Activated CD4-positive, alpha-beta memory T cell treated with anti-CD3 and anti-CD28 coated beads, Interleukin-2, amount 10 ng/mL, durations not matched to agents 7 days and 5 days (primary cell): ENCODE data around the gene FYB2. TPM values are rescaled to one million over a fixed set of nuclear protein-coding genes. Genes with fewer than 3 reads are reported as not detected.

Experiments used
- CTCF ChIA-PET: fragments of 350-600 bp; sonication (Branson Sonifier 250); formaldehyde crosslinking; loops from one replicate; lab custom pipeline; 2021; ENCODE audit warnings: antibody characterized with exemption, inconsistent platforms; lab: Charles Lee
- POLR2A ChIA-PET: fragments of 350-600 bp; sonication (Branson Sonifier 250); formaldehyde crosslinking; loops from one replicate; lab custom pipeline; 2021; ENCODE audit warnings: antibody characterized with exemption; lab: Charles Lee
- DNase-seq: peaks from one replicate; pipeline ENCODE4 v3.0.0-alpha.2; 2020
- H3K27ac Mint-ChIP-seq: one replicate; pipeline ENCODE4 v1.8.0; 2021; ENCODE audit warnings: mild to moderate bottlenecking, mixed read lengths
- H3K27me3 Mint-ChIP-seq: one replicate; pipeline ENCODE4 v1.8.0; 2021; ENCODE audit warnings: mixed read lengths
- H3K36me3 Mint-ChIP-seq: one replicate; pipeline ENCODE4 v1.8.0; 2021; ENCODE audit warnings: low read depth, mixed read lengths
- H3K4me1 Mint-ChIP-seq: one replicate; pipeline ENCODE4 v1.8.0; 2021; ENCODE audit warnings: mixed read lengths
- H3K4me3 Mint-ChIP-seq: one replicate; pipeline ENCODE4 v1.8.0; 2021; ENCODE audit warnings: mild to moderate bottlenecking, mixed read lengths
- H3K9me3 Mint-ChIP-seq: one replicate; pipeline ENCODE4 v1.8.0; 2021; ENCODE audit warnings: mixed read lengths
- total RNA-seq, 2 experiments: library from RNA; stranded (reverse); gene quantifications; one replicate each; pipeline ENCODE4 v1.2.3, GENCODE V29; 2021

The FYB2 gene
- total RNA-seq, 2 experiments from 2014 or later: not detected

- H3K4me1 Mint-ChIP-seq: no peaks in the 10 kb centered on the region
- no peak overlapping the region for H3K4me3 Mint-ChIP-seq
- H3K27me3 Mint-ChIP-seq: peaks cover 2% of the 10 kb centered on the region
- ChIA-PET POLR2A (no interaction called here), CTCF (no interaction called here)
- H3K36me3 Mint-ChIP-seq: no peaks in the 10 kb centered on the region
- no peaks in the 10 kb centered on the region for H3K9me3 Mint-ChIP-seq
- H3K27ac Mint-ChIP-seq: no peak overlapping the region
- DNase-seq: no peak
Measured at GRCh38 chr1:56849750-56850149, 30.5 kb upstream of the FYB2 start.

DNA sequence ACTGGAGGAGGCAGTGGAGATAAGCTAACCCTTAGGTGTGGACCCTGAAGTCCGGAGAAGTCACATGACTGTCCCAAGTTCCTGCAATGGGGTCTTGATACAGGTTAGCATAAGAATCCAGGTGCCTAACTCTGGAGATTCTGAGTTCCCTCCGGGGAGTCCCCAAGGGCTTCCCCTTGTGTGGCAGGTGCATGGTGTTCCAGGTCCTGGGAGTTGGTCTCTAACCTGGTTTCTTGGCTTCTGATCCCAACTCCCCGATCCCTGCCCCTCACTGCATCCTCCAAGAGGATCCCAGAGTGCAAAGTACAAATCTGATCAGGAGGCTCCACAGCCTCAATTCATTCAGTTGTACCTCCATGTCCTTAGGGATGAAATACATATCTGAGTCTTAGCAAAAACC, 26.1 kb upstream of the FYB2 start:
- no peak for DNase-seq
- no peaks in the 10 kb centered on the region for H3K4me1 Mint-ChIP-seq
- no peaks in the 10 kb centered on the region for H3K27me3 Mint-ChIP-seq
- H3K4me3 Mint-ChIP-seq: no peak overlapping the region
- ChIA-PET CTCF (no interaction called here), POLR2A (no interaction called here)
- H3K27ac Mint-ChIP-seq: no peak overlapping the region
- H3K36me3 Mint-ChIP-seq: no peaks in the 10 kb centered on the region
- H3K9me3 Mint-ChIP-seq: no peaks in the 10 kb centered on the region

- H3K36me3 Mint-ChIP-seq: no peaks in the 10 kb centered on the region
- no peak overlapping the region for H3K27ac Mint-ChIP-seq
- no peak for DNase-seq
- ChIA-PET POLR2A (no interaction called here), CTCF (no interaction called here)
- H3K27me3 Mint-ChIP-seq: no peaks in the 10 kb centered on the region
- H3K9me3 Mint-ChIP-seq: no peaks in the 10 kb centered on the region
- H3K4me1 Mint-ChIP-seq: no peaks in the 10 kb centered on the region
- H3K4me3 Mint-ChIP-seq: no peak overlapping the region
Measured at GRCh38 chr1:56844545-56845136, 25.4 kb upstream of the FYB2 start.

- DNase-seq: no peak
- H3K36me3 Mint-ChIP-seq: no peaks in the 10 kb centered on the region
- H3K27me3 Mint-ChIP-seq: no peaks in the 10 kb centered on the region
- ChIA-PET POLR2A (no interaction called here), CTCF (interaction anchor here (1.6 kb wide), 1 partner anchor 13 kb away, joined by 3 read pairs; no protein-coding TSS in a partner anchor)
- no peak overlapping the region for H3K27ac Mint-ChIP-seq
- no peaks in the 10 kb centered on the region for H3K9me3 Mint-ChIP-seq
- no peaks in the 10 kb centered on the region for H3K4me1 Mint-ChIP-seq
- no peak overlapping the region for H3K4me3 Mint-ChIP-seq
Measured at GRCh38 chr1:56843544-56843943, 24.3 kb upstream of the FYB2 start.

DNA sequence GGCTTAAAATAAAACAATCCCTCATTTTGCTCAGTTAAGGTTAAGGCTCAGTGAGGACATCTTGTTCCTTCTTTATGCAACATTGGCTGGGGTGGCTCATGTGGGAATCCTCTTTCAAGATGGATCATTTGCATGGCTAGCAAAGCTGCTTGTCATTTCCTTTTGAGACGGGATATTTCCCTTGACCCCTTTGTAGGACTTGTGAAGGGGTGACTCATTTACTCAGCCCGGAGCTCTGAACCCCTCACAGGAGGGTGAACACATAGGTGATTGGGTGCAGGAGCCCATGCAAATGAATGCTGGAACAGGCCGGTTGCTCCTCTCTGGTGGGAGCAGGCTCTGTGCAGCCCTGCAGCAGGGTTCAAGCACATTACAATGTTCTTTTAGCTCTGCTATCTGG, 19.6 kb upstream of the FYB2 start:
- CTCF ChIA-PET: interaction anchor here (0.9 kb wide), 1 partner anchor 8 kb away, joined by 3 read pairs; no protein-coding TSS in a partner anchor
- H3K27ac Mint-ChIP-seq: no peak overlapping the region
- no peaks in the 10 kb centered on the region for H3K27me3 Mint-ChIP-seq
- no peaks in the 10 kb centered on the region for H3K9me3 Mint-ChIP-seq
- POLR2A ChIA-PET: no interaction called here
- no peaks in the 10 kb centered on the region for H3K4me1 Mint-ChIP-seq
- DNase-seq: no peak
- H3K4me3 Mint-ChIP-seq: no peak overlapping the region
- H3K36me3 Mint-ChIP-seq: no peaks in the 10 kb centered on the region

DNA sequence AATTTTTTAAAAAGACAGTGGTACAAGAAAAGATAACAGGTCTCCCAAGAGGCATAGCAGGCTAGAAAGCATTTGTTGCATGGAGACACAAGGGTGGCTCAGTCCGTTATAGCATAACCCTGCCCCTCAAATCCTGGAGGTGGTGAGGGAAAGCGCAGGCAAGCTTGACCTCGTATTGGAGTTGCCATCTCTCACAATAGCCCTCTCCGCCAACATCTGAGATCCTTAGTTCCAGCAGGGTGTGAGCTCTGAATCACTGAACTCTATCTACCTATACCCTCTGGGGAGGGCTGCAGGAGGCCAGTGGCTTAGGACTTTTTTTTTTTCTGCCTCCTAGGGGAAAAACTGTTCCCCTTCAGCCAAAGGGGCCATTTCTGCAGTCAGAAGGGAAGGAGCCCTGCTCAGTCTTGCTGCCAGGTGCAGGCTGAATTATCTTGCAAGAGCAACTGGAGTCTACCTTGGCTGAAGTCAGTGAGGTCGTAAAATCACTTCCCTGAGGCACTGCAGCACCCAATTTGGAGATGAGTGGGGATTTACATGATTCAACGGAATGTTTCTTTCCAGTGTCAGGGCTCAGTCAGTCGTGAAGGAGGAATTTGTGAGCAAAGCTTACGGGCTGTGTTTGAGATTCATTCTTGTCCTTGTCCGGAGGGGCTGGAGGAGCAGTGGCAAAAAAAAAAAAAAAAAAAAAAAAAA, 18.2 kb upstream of the FYB2 start:
- Mint-ChIP-seq H3K4me3 (no peak overlapping the region), H3K4me1 (no peaks in the 10 kb centered on the region), H3K36me3 (no peaks in the 10 kb centered on the region), H3K27ac (no peak overlapping the region), H3K27me3 (no peaks in the 10 kb centered on the region), H3K9me3 (no peaks in the 10 kb centered on the region)
- ChIA-PET CTCF (no interaction called here), POLR2A (no interaction called here)
- no peak for DNase-seq

- no peak overlapping the region for H3K4me3 Mint-ChIP-seq
- POLR2A ChIA-PET: no interaction called here
- CTCF ChIA-PET: no interaction called here
Measured at GRCh38 chr1:56836359-56836758, 17.2 kb upstream of the FYB2 start.

GRCh38 chr1:56835657-56836056, 16.5 kb upstream of the FYB2 start:
- Mint-ChIP-seq H3K4me1 (no peaks in the 10 kb centered on the region), H3K9me3 (no peaks in the 10 kb centered on the region), H3K27me3 (no peaks in the 10 kb centered on the region), H3K36me3 (no peaks in the 10 kb centered on the region), H3K27ac (no peak overlapping the region), H3K4me3 (no peak overlapping the region)
- CTCF ChIA-PET: no interaction called here
- no peak for DNase-seq
- POLR2A ChIA-PET: no interaction called here

More at GRCh38 chr1:56836359-56836758, 17.2 kb upstream of the FYB2 start:
- Mint-ChIP-seq H3K27me3 (no peaks in the 10 kb centered on the region), H3K27ac (no peak overlapping the region), H3K4me1 (no peaks in the 10 kb centered on the region), H3K36me3 (no peaks in the 10 kb centered on the region), H3K9me3 (no peaks in the 10 kb centered on the region)
- DNase-seq: no peak

GRCh38 chr1:56834137-56834900, 15.1 kb upstream of the FYB2 start:
- ChIA-PET CTCF (no interaction called here), POLR2A (no interaction called here)
- H3K27ac Mint-ChIP-seq: no peak overlapping the region
- no peaks in the 10 kb centered on the region for H3K36me3 Mint-ChIP-seq
- no peaks in the 10 kb centered on the region for H3K27me3 Mint-ChIP-seq
- H3K4me3 Mint-ChIP-seq: no peak overlapping the region
- H3K4me1 Mint-ChIP-seq: no peaks in the 10 kb centered on the region
- H3K9me3 Mint-ChIP-seq: no peaks in the 10 kb centered on the region
- DNase-seq: no peak

GRCh38 chr1:56833088-56833487, 13.9 kb upstream of the FYB2 start:
- no peak overlapping the region for H3K27ac Mint-ChIP-seq
- DNase-seq: no peak

DNA sequence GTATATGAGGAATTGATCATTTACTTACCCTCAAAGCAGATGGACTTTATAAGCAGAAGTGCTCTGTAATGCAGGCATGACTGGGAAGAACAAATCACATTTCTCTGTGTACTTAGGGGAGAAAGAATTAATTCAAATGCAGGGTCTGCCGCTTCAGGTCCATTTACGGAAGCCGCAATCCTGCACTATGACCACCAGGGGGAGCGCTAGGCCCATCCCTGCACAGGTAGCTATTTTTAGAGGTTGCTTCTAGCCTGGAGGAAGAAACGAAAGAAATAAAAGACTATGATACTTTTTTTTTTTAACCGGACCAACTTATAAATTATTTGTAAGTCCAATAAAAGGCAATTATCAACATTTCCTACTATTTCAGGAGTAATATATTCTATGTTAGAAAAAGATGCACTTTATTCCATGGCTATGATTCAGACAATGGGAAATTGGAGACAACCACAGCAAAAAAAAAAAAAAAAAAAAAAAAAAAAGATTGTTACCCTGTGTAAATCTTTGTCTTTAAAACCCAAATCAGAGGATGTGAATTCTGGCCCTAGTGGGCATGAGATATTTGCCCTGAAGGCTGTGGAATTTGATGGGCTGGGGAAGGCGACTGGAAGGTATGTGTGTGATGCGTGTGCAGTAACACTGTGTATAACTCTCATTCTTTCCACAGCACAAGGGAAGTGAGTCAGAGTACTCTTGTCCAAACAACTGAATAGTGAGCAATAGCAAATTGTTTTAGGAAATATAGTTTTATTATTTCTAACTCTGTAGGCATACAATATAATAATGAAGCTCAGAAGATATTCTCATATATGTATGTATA, 12.9 kb upstream of the FYB2 start:
- ChIA-PET CTCF (interaction anchor here (0.6 to 1.7 kb wide), 8 partner anchors 9 to 1623 kb away, joined by 3 to 4 read pairs (median 3); no protein-coding TSS in a partner anchor), POLR2A (interaction anchor here (1.0 kb wide), 1 partner anchor 1715 kb away, joined by 3 read pairs; the partner anchor contains the start of gene OMA1)
- no peak overlapping the region for H3K4me3 Mint-ChIP-seq
- no peaks in the 10 kb centered on the region for H3K4me1 Mint-ChIP-seq
- H3K27me3 Mint-ChIP-seq: no peaks in the 10 kb centered on the region
- no peaks in the 10 kb centered on the region for H3K9me3 Mint-ChIP-seq
- H3K27ac Mint-ChIP-seq: no peak overlapping the region
- H3K36me3 Mint-ChIP-seq: no peaks in the 10 kb centered on the region
- peak; percentile 69 for DNase-seq

More at GRCh38 chr1:56833088-56833487, 13.9 kb upstream of the FYB2 start:
- H3K4me1 Mint-ChIP-seq: no peaks in the 10 kb centered on the region
- ChIA-PET CTCF (interaction anchor here (0.8 kb wide), 1 partner anchor 1331 kb away, joined by 3 read pairs; no protein-coding TSS in a partner anchor), POLR2A (no interaction called here)
- no peaks in the 10 kb centered on the region for H3K9me3 Mint-ChIP-seq
- no peak overlapping the region for H3K4me3 Mint-ChIP-seq
- H3K27me3 Mint-ChIP-seq: no peaks in the 10 kb centered on the region
- H3K36me3 Mint-ChIP-seq: no peaks in the 10 kb centered on the region

- CTCF ChIA-PET: interaction anchor here (0.9 to 1.9 kb wide), 3 partner anchors 9 to 13 kb away, joined by 3 to 5 read pairs (median 3); no protein-coding TSS in a partner anchor
- POLR2A ChIA-PET: no interaction called here
- no peak overlapping the region for H3K4me3 Mint-ChIP-seq
- no peaks in the 10 kb centered on the region for H3K9me3 Mint-ChIP-seq
- no peaks in the 10 kb centered on the region for H3K27me3 Mint-ChIP-seq
- no peaks in the 10 kb centered on the region for H3K36me3 Mint-ChIP-seq
- H3K4me1 Mint-ChIP-seq: no peaks in the 10 kb centered on the region
- DNase-seq: no peak
- H3K27ac Mint-ChIP-seq: no peak overlapping the region
Measured at GRCh38 chr1:56830052-56830451, 10.8 kb upstream of the FYB2 start.
